Embryonic facial prominence (tissue), 1 donor: ENCODE measurements around the gene CPEB3.
"Not testable (repeated sequence)": the region's sequence is repeated elsewhere in the genome, so short reads cannot be mapped to it uniquely, and the experiment has no call there.

Experiments used
- DNase-seq: peaks from one replicate; pipeline ENCODE4 v3.0.0-alpha.2; 2016; ENCODE audit errors: extremely low spot score

CPEB3 gene

GRCh38 chr10:92033070-92033469 lies 257.8 kb downstream of the CPEB3 start:
- not testable (repeated sequence) for DNase-seq

DNA sequence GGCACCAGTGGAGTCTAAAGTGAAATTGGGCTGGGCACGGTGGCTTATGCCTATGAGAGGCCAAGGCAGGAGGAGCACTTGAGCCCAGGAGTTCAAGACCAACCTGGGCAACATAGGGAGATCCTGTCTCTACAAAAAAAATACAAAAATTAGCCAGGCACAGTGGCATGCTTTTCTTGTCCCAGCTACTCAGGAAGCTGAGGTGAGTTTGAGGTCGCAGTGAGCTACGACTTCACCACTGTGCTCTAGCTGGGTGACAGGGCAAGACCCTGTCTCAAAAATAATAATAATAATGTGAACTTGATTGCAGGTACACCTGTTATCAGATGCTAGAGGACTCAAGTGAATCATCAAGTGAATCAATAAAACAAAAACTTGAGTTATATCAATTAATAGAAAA lies 259.3 kb downstream of the CPEB3 start:
- no peak for DNase-seq

DNA sequence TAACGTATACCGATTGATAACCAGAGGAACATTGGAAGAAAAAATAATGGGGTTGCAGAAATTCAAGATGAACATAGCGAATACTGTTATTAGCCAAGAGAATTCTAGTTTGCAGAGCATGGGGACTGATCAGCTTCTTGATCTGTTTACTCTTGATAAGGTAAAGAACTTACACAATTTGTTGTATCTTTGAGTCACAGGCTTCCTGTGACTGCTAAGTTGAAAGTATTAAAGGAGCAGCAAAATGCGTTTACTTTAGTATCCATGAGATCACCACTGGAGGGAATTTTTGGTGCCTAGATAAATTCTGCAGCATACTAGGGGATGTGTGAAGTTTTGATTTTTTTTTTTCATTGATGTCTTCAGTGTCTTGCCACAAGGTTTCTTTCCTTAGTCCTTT lies 263.7 kb downstream of the CPEB3 start:
- DNase-seq: no peak

- DNase-seq: not testable (repeated sequence)
Observed at GRCh38 chr10:92025340-92025739, 265.5 kb downstream of the CPEB3 start.

GRCh38 chr10:92024700-92025099 lies 266.2 kb downstream of the CPEB3 start:
- no peak for DNase-seq

DNA sequence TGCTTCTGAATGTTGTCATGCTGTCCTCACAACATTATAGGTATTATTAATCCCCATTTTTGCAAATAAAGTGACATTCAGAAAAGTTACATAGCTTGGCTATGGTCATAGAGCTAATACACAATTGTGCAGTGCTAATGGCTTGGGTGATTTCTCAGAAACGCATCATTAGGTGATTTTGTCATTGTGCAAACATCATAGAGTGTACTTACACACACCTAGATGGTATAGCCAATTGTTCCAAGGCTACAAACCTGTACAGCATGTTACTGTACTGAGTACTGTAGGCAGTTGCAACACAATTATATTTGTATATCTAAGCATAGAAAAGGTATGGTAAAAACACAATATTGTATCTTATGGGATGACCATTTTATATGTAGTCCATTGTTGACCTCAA lies 276.3 kb downstream of the CPEB3 start:
- no peak for DNase-seq

- no peak for DNase-seq
Observed at GRCh38 chr10:92011560-92012214, 279.2 kb downstream of the CPEB3 start.

DNA sequence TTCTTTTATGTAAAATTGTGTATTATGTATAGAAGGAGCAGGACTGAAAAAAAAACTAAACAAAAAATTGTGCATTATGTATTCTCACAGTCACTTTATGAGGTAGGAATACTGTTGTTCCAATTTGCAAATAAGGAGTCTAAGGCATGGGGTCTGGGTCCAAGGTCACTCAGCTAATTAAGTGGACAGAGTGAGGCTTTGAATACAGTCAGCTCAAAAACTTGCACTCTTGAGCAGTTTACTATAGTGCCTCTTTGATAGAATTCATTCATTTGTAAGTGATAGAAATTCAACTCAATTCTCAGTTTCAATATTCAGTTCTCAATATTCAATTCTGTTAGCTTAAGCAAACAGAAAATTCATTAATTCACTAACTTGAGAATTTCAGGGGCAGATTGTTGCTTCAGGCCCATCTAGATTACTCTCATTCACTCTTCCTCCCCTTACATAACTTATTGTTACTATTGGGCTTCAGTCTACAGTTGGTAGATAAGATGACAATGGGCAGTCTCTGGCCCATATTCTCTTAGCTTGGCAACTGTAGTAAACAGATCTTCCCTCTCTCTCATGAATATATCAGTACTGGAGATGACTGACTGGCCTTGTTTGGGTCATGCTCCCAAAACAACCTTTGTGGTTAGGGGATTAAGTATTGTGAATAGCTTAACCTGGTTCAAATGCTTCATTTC lies 280.7 kb downstream of the CPEB3 start:
- no peak for DNase-seq

DNA sequence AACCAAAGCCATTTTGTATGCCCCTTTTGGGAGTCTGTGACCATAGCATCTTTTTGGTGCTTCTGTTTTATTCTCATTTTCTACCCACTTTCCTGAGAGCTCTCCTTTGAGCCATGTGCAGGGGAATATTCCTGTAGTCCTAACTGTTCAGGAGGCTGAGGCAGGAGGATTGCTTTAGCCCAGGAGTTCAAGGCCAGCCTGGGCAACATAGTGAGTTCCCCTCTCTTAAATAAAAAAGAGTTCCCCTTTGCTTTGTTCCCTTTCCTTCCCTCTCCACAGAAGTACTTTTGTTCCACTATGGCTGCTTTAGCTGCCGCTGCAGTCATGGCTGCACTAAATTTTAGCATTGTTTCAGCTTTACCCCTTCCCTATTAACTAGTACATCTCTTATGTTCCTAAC lies 281.4 kb downstream of the CPEB3 start:
- DNase-seq: no peak

- no peak for DNase-seq
Observed at GRCh38 chr10:92005978-92006377, 284.9 kb downstream of the CPEB3 start.

DNA sequence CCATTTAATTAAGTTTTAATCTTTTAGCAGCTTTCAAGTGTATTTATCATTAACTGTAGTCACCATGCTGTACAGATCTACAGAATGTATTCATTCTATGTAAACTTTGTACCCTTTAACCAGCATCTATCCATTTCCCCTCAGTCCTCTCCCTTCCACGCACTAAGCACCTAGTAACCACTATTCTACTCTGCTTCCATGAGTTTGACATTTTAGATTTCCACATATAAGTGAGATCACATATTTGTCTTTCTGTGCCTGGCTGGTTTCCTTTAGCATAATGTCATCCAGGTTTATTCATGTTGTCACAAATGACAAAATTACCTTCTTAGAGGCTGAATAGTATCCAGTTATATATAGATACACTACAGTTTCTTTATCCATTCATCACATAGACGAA lies 287.6 kb downstream of the CPEB3 start:
- no peak for DNase-seq

DNA sequence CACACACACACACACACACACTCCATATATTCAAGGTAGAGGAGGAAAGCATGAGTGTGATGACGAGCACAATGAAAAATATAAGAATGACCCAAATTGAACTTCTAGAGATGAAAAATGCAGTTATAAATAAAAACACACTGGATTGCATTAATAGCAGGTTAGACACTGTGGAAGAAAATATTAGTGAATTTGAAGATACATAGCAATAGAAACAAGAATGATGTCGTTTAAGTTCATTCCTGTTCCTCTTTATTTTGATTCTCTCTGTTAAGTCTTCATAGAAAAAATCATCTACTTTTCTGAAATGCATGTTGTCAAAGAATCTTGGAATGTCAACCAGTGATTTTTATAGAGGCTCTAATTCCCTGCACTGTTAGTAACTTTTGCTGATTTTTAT lies 288.9 kb downstream of the CPEB3 start:
- DNase-seq: no peak

DNA sequence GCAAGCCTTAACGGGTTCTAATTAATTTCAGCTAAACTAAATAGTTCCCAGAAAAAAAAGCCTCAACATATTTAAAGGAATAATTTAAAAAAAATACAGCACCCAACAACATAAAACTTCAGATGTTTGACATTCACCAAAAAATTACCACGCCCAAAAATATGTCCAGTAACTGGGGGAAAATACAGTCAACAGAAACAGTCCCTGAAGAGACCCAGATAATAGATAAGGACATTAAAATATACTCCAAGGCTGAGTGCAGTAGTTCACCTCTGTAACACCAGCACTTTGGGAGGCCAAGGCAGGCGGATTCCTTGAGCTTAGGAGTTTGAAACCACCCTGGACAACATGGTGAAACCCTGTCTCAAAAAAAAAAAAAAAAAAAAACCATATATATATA lies 289.3 kb downstream of the CPEB3 start:
- DNase-seq: no peak
